Ammon's horn (tissue), 1 donor: Measurements from ENCODE around the gene CEP95.

ENCODE experiments used
- DNase-seq: peaks from one replicate; pipeline ENCODE4 v3.0.0-alpha.2; 2016; ENCODE audit warnings: low spot score

CEP95 gene

GRCh38 chr17:64520359-64520758, 13.6 kb downstream of the CEP95 start:
- no peak for DNase-seq

- DNase-seq = no peak
Observed at GRCh38 chr17:64527914-64528313, 21.1 kb downstream of the CEP95 start.

GRCh38 chr17:64529221-64529620, 22.4 kb downstream of the CEP95 start:
- DNase-seq = peak; percentile 50

GRCh38 chr17:64531955-64532371, 25.2 kb downstream of the CEP95 start:
- DNase-seq = no peak

GRCh38 chr17:64532409-64532808, 25.6 kb downstream of the CEP95 start:
- DNase-seq = no peak

- DNase-seq = no peak
Observed at GRCh38 chr17:64533784-64534183, 27.0 kb downstream of the CEP95 start.

GRCh38 chr17:64534187-64534586, 27.4 kb downstream of the CEP95 start:
- DNase-seq = no peak

- DNase-seq = no peak
Observed at GRCh38 chr17:64535357-64535756, 28.6 kb downstream of the CEP95 start.

GRCh38 chr17:64536913-64537312, 30.1 kb downstream of the CEP95 start:
- DNase-seq = no peak

GRCh38 chr17:64537488-64537887, 30.7 kb downstream of the CEP95 start:
- no peak for DNase-seq

- no peak for DNase-seq
Observed at GRCh38 chr17:64538508-64539130, 31.8 kb downstream of the CEP95 start.

GRCh38 chr17:64540118-64540776, 33.5 kb downstream of the CEP95 start:
- DNase-seq = no peak

- no peak for DNase-seq
Observed at GRCh38 chr17:64544742-64545141, 38.0 kb downstream of the CEP95 start.

GRCh38 chr17:64546716-64547115, 39.9 kb downstream of the CEP95 start:
- no peak for DNase-seq

GRCh38 chr17:64547319-64547718, 40.5 kb downstream of the CEP95 start:
- DNase-seq = no peak

GRCh38 chr17:64551461-64551860, 44.7 kb downstream of the CEP95 start:
- no peak for DNase-seq

GRCh38 chr17:64554028-64554637, 47.4 kb downstream of the CEP95 start:
- DNase-seq = no peak

GRCh38 chr17:64555281-64555680, 48.5 kb downstream of the CEP95 start:
- no peak for DNase-seq

- DNase-seq = no peak
Observed at GRCh38 chr17:64564098-64564497, 57.3 kb downstream of the CEP95 start.

GRCh38 chr17:64565563-64565962, 58.8 kb downstream of the CEP95 start:
- DNase-seq = no peak

GRCh38 chr17:64571746-64572145, 65.0 kb downstream of the CEP95 start:
- no peak for DNase-seq

- no peak for DNase-seq
Observed at GRCh38 chr17:64572682-64573154, 65.9 kb downstream of the CEP95 start.

- DNase-seq = no peak
Observed at GRCh38 chr17:64573214-64573613, 66.4 kb downstream of the CEP95 start.
